Hepatocyte (in vitro differentiated cells): ENCODE data around the gene GNPTG. TPM values are rescaled to one million over a fixed set of nuclear protein-coding genes. Genes with fewer than 3 reads are reported as not detected.

ENCODE experiments used
- DNase-seq: peaks from one replicate; pipeline ENCODE4 v3.0.0-alpha.2; 2016; ENCODE audit warnings: low spot score
- H2AFZ ChIP-seq: fragments of 200-600 bp; sonication (generic); 2 replicates; pipeline ENCODE4 v1.6.0; 2016; ENCODE audit warnings: antibody characterized with exemption, mild to moderate bottlenecking
- H3K27ac ChIP-seq: fragments of 200-600 bp; sonication (generic); 2 replicates; pipeline ENCODE4 v1.5.1; 2016; ENCODE audit warnings: mild to moderate bottlenecking
- H3K27me3 ChIP-seq: fragments of 200-600 bp; sonication (generic); 2 replicates; pipeline ENCODE4 v1.6.1; 2016
- H3K36me3 ChIP-seq: fragments of 200-600 bp; sonication (generic); replicated peaks from 2 replicates; pipeline ENCODE4 v1.5.1; 2016; ENCODE audit warnings: low read depth; ENCODE audit not compliant: insufficient read depth
- H3K4me1 ChIP-seq: fragments of 200-600 bp; sonication (generic); 2 replicates; pipeline ENCODE4 v1.5.1; 2016; ENCODE audit warnings: mild to moderate bottlenecking, moderate library complexity; ENCODE audit not compliant: insufficient read depth
- H3K4me2 ChIP-seq: fragments of 200-600 bp; sonication (generic); 2 replicates; pipeline ENCODE4 v1.6.0; 2016
- H3K4me3 ChIP-seq: fragments of 200-600 bp; sonication (generic); 2 replicates; pipeline ENCODE4 v1.5.1; 2016; ENCODE audit warnings: mild to moderate bottlenecking
- H3K79me2 ChIP-seq: fragments of 200-600 bp; sonication (generic); 2 replicates; pipeline ENCODE4 v1.6.0; 2017; ENCODE audit warnings: mild to moderate bottlenecking
- H3K9me2 ChIP-seq: fragments of 200-600 bp; sonication (generic); replicated peaks from 2 replicates; pipeline ENCODE4 v1.6.0; 2017; ENCODE audit warnings: mild to moderate bottlenecking; ENCODE audit not compliant: insufficient read depth
- H3K9me3 ChIP-seq: fragments of 200-600 bp; sonication (generic); 2 replicates; pipeline ENCODE4 v1.5.1; 2016; ENCODE audit warnings: low read depth, mild to moderate bottlenecking
- H4K20me1 ChIP-seq: fragments of 200-600 bp; sonication (generic); 2 replicates; pipeline ENCODE4 v1.6.0; 2016; ENCODE audit warnings: mild to moderate bottlenecking; ENCODE audit not compliant: insufficient read depth, poor library complexity, severe bottlenecking
- EZH2 ChIP-seq: fragments of 200-600 bp; sonication (generic); IDR thresholded peaks from 2 replicates; pipeline ENCODE4 v1.6.1; 2016; ENCODE audit warnings: antibody characterized with exemption, mild to moderate bottlenecking, borderline replicate concordance
- EZH2phosphoT487 ChIP-seq: fragments of 200-600 bp; sonication (generic); IDR thresholded peaks from one replicate; pipeline ENCODE4 v1.6.1; 2018; ENCODE audit warnings: antibody characterized with exemption, mild to moderate bottlenecking, low read depth, moderate library complexity; ENCODE audit not compliant: unreplicated experiment, severe bottlenecking
- WGBS: methylation state at CpG from one replicate; pipeline ENCODE4 v1.1.6; 2016; ENCODE audit warnings: low lambda C conversion rate; ENCODE audit errors: missing lambda C conversion rate; 5-methylcytosine and 5-hydroxymethylcytosine counted together
- polyA plus RNA-seq: library from polyadenylated mRNA; unstranded; fragments of >200 nt; fragmentation: Nextera tagmentation; extraction: Ambion mirVana; gene quantifications from 2 replicates; pipeline ENCODE4 v1.2.1, GENCODE V29; 2016
- total RNA-seq: library from RNA; depleted of rRNA; stranded (reverse); fragments of >200 nt; gene quantifications from 2 replicates; pipeline ENCODE4 v1.2.3, GENCODE V29; 2014
- TF ChIP-seq, protein P1 (sequence below): fragments of 200-600 bp; sonication (generic); IDR thresholded peaks from 2 replicates; pipeline ENCODE4 v1.5.1; 2016; ENCODE audit warnings: antibody characterized with exemption, mild to moderate bottlenecking; ENCODE audit not compliant: poor library complexity

The GNPTG gene
- total and polyA plus RNA-seq, 2 experiments from 2014 or later: 76.6 to 133 TPM

DNA sequence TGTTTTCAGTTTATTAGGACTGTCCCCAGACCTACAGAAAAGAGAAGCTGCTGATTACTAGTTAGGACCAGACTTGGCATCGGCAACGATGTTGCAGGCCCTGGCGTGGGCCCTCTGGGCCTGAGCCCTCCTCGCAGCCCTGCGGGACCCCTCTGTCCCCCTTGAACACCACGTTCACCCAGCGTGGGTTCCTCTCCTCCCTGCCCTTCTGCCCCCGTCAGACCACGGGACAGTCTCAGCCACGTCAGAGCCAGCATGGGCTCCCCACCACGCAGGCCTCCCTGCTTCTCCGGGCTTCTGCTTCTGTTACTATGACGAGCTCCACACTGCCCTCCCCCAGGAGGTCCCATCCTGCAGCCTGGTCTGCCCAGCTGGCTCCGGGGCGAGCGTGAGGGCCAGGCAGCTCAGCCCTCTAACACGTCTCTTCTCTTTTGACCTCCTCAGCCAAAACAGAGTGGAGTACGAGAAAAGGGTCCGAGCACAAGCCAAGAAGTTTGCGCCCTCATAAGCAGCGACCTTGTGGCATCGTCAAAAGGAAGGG, 27.4 kb upstream of the GNPTG start:
- WGBS: 87% methylated on average over 22 of the region's 22 CpGs

GRCh38 chr16:1325261-1325660, 26.5 kb upstream of the GNPTG start:
- peaks cover 10% of the 10 kb centered on the region for H4K20me1 ChIP-seq
- H3K4me2 ChIP-seq: no peak overlapping the region
- no peak overlapping the region for H3K27ac ChIP-seq
- H3K9me3 ChIP-seq: no peaks in the 10 kb centered on the region
- no peaks in the 10 kb centered on the region for H3K27me3 ChIP-seq
- no peak for DNase-seq
- 92% methylated on average over 15 of the region's 15 CpGs for WGBS
- H3K9me2 ChIP-seq: no peaks in the 10 kb centered on the region
- no peaks in the 10 kb centered on the region for H3K4me1 ChIP-seq
- TF ChIP-seq EZH2phosphoT487 (no peak), EZH2 (no peak)
- TF ChIP-seq, protein P1, sequence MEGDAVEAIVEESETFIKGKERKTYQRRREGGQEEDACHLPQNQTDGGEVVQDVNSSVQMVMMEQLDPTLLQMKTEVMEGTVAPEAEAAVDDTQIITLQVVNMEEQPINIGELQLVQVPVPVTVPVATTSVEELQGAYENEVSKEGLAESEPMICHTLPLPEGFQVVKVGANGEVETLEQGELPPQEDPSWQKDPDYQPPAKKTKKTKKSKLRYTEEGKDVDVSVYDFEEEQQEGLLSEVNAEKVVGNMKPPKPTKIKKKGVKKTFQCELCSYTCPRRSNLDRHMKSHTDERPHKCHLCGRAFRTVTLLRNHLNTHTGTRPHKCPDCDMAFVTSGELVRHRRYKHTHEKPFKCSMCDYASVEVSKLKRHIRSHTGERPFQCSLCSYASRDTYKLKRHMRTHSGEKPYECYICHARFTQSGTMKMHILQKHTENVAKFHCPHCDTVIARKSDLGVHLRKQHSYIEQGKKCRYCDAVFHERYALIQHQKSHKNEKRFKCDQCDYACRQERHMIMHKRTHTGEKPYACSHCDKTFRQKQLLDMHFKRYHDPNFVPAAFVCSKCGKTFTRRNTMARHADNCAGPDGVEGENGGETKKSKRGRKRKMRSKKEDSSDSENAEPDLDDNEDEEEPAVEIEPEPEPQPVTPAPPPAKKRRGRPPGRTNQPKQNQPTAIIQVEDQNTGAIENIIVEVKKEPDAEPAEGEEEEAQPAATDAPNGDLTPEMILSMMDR: no peak
- H3K4me3 ChIP-seq: no peak overlapping the region
- H2AFZ ChIP-seq: no peak overlapping the region
- no peaks in the 10 kb centered on the region for H3K79me2 ChIP-seq
- H3K36me3 ChIP-seq: no peaks in the 10 kb centered on the region

More for the DNA sequence above, 27.4 kb upstream of the GNPTG start:
- no peaks in the 10 kb centered on the region for H3K4me1 ChIP-seq
- H3K9me3 ChIP-seq: no peaks in the 10 kb centered on the region
- peaks cover 9% of the 10 kb centered on the region for H3K79me2 ChIP-seq
- no peaks in the 10 kb centered on the region for H3K9me2 ChIP-seq
- H3K27ac ChIP-seq: no peak overlapping the region
- no peak overlapping the region for H3K4me3 ChIP-seq
- no peaks in the 10 kb centered on the region for H3K27me3 ChIP-seq
- TF ChIP-seq EZH2 (no peak), EZH2phosphoT487 (no peak)
- TF ChIP-seq, protein P1: no peak
- no peak overlapping the region for H2AFZ ChIP-seq
- H3K36me3 ChIP-seq: no peaks in the 10 kb centered on the region
- DNase-seq: no peak
- H4K20me1 ChIP-seq: peaks cover 15% of the 10 kb centered on the region
- no peak overlapping the region for H3K4me2 ChIP-seq

DNA sequence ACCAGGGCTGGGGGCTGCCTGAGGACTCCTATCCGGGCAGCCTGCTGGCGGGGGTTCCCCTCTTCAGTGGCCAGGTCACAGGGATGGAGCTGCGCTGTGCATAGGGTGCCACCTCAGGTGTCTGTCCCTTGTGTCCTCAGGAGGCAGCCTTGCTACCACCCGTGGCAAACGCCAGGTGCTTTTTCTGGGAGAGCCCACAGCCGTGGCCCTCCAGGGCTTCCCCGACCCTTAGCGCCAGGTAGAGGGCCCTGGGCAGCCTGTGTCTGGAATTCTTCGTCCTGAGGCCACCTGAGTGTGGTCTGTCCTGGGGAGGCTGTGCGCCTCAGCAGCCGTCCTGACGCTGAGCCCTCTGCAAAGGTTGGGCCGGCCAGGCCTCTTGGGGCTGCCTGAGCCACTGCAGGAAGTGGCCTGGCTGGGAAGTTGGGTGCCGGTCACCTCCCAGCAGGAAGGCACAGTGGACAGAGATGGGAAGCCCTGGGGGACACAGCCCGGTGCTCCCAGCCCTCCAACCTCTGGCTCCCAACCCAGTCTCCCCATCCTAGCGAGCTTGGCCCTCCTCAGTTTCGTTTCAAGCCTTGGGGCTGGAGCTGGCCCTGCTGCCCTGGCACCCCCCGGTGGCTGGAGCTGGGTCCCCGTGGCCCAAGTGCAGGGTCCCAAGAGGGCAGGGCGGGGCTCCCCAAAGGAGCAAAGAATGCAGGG, 25.9 kb upstream of the GNPTG start:
- H3K4me1 ChIP-seq: no peaks in the 10 kb centered on the region
- TF ChIP-seq, protein P1: no peak
- TF ChIP-seq EZH2 (no peak), EZH2phosphoT487 (no peak)
- no peak overlapping the region for H3K4me2 ChIP-seq
- H3K36me3 ChIP-seq: no peaks in the 10 kb centered on the region
- H2AFZ ChIP-seq: no peak overlapping the region
- no peaks in the 10 kb centered on the region for H3K9me3 ChIP-seq
- 80% methylated on average over 20 of the region's 20 CpGs for WGBS
- no peak overlapping the region for H3K27ac ChIP-seq
- no peaks in the 10 kb centered on the region for H3K27me3 ChIP-seq
- no peaks in the 10 kb centered on the region for H3K79me2 ChIP-seq
- H3K9me2 ChIP-seq: no peaks in the 10 kb centered on the region
- DNase-seq: no peak
- no peak overlapping the region for H3K4me3 ChIP-seq
- H4K20me1 ChIP-seq: peaks cover 10% of the 10 kb centered on the region
